Fibroblast of the conjunctiva (primary cell): ENCODE data around the gene SLC16A5.
"Not testable (repeated sequence)": the region's sequence is repeated elsewhere in the genome, so short reads cannot be mapped to it uniquely, and the experiment has no call there.

ENCODE experiments used
- DNase-seq: peaks from one replicate; pipeline ENCODE4 v3.0.0-alpha.2; 2010; ENCODE audit warnings: low read depth

The SLC16A5 gene

DNA sequence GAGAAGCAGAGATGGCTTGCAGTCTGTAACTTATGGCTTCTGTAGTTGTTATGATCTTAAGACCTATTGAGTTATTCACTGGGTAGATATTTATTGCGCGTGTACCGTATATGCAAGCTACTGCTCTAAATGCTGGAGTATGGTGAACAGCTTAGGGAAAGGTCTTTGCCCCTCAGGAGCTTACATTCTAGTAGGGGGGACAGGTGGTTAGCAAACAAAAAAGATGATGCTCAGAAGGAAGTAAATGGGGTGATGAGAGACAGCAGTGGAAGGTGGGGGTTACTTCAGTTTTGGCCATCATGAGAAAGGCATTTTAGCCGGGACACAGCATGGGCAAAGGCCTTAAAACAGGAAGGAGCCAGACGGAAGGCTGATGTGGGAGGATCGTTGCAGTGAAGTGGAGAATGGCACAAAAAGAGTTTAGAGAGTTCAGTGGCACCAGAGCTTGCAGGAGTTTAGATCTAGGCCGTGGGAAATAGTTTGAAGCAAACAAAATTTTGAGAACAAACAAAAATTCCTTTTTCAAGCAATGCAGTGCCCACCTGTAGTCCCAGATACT lies 24.1 kb downstream of the SLC16A5 start:
- no peak for DNase-seq

DNA sequence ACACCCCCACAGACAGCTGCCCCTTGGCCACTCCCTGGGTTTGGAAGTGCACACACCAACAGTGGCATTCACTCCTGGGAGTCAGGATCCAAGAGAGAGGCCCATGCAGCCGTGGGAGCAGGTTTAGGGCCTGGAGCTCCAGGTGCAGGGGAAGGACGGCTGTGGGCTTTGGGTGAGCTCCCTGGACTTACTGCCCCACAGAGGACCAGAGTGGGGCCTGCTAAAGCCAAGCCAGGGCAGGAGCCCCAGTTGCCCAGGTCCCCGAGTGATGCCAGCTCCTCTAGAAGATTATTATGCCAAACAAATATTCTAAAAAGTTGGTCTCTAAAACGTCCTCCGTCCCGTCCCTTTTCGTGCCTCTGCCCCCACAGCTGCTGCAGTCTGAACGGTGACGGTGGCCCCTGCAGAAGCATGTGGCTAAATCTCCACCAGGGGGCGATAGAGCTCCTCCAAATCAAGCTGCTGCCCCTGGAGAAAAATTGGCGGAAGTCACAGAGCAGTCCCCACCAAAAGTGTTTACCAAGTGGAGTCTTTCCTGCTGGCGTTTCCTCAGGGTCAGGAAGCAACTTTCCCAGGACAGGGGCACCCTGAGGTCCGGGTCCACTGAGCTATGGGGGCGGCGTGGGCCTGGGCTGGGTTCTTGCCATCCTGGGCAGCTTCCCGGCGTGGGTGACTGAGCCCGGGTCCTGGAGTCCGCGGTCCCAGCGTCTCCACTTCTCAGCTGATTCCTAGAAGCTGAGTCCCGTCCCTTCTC lies 26.2 kb downstream of the SLC16A5 start:
- peak; percentile 86 for DNase-seq

GRCh38 chr17:75114552-75115314 lies 27.0 kb downstream of the SLC16A5 start:
- no peak for DNase-seq

GRCh38 chr17:75115555-75115954 lies 27.8 kb downstream of the SLC16A5 start:
- DNase-seq = no peak

GRCh38 chr17:75116737-75117136 lies 29.0 kb downstream of the SLC16A5 start:
- no peak for DNase-seq

DNA sequence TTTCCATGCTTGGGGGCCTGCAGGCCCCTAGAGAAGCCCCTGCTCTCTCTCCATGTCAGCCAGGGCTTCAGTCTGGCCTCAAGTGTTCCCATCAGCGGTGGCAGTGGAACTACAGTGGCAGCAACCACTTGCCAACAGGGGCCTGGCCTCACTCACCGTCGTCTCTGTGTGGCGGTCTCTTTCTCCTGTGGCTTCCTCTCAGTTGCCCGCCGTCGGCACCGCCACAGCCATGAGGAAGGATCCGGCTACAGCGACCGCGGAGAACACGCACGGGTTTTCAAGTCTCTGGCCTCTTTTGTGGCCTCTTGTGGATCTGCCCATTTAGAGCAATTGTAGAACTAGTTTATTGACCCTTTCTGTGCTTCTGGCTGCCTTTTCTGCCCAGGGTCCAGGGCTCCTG lies 30.6 kb downstream of the SLC16A5 start:
- DNase-seq = no peak

GRCh38 chr17:75124041-75124818 lies 36.5 kb downstream of the SLC16A5 start:
- DNase-seq = peak; percentile 16

- DNase-seq = no peak
Observed at GRCh38 chr17:75124819-75125162, 37.0 kb downstream of the SLC16A5 start.

GRCh38 chr17:75125984-75126383 lies 38.2 kb downstream of the SLC16A5 start:
- no peak for DNase-seq

DNA sequence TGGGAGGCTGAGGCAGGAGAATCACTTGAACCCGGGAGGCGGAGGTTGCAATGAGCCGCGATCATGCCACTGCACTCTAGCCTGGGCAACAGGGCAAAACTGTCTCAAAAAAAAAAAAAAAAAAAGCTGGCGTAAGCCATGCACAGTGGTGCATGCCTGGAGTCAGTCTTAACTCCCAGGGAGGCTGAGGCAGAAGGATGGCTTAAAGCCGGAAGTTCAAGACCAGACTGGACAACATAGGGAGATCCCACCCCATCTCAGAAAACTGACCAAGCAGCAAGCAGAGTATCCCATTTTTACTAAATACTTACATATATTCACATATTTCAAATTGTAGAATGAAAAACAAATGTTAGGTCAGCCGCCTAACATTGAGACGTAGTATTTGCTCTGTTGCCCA lies 39.2 kb downstream of the SLC16A5 start:
- DNase-seq = no peak

DNA sequence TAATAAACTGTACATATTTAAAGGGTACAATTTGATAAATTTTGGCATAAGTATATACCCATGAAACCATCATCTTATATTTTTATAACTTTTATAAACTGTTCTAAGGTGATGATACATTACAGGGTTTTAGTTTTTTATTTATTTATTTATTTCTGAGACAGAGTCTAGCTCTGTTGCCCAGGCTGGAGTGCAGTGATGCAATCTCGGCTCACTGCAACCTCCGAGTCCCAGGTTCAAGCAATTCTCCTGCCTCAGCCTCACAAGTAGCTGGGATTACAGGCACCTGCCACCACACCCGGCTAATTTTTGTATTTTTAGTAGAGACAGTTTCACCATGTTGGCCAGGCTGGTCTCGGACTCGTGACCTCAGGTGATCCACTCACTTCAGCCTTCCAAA lies 40.2 kb downstream of the SLC16A5 start:
- not testable (repeated sequence) for DNase-seq

DNA sequence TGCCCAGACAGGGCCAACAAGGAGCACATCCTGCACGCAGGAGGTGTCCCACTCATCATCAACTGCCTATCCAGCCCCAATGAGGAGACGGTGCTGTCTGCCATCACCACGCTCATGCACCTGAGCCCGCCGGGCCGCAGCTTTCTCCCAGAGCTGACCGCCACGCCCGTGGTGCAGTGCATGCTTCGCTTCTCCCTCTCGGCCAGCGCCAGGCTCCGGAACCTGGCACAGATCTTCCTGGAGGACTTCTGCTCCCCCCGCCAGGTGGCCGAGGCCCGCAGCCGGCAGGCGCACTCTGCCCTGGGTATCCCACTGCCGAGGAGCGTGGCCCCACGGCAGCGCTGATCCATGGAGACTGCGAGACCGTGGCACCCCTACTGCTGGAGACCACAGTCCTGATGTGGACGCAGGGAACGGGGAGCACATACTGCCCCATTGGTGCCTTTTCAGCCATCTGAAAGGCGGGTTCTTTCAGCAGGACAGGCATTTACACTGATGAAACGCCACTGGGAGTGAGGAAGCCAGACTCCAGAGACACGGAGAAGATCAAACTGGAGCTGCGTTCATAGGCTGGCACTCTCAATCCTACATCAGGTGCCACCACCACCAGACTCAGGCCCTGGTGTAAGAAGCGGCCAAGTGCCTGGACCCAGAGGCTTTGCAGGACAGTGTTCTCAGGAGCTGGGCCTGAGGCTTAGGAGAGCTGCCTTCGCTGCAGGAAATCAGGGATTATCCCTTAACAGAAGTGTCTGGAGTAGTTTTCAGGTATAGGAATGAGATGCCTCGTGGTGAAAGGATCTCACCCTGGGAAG lies 41.1 kb downstream of the SLC16A5 start:
- DNase-seq = no peak

DNA sequence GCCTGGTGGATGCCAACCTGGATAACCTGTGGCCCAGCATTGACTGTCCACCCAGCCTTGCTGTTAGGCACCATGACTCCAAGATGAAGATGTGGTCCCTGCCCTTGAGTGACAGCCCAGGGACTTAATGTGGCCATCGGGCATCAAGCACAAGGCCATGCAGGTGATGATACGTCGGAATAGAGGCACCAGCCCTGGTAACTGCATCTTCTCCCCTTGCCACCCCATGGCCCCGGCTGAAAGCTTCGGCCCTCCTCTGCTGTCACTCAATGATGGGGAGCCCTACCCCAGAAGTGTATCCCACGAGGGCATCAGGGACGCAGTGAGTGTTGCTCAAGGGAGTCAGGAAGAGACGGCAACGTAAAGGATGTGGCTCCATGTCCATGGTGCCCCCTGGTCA lies 41.8 kb downstream of the SLC16A5 start:
- DNase-seq = no peak

DNA sequence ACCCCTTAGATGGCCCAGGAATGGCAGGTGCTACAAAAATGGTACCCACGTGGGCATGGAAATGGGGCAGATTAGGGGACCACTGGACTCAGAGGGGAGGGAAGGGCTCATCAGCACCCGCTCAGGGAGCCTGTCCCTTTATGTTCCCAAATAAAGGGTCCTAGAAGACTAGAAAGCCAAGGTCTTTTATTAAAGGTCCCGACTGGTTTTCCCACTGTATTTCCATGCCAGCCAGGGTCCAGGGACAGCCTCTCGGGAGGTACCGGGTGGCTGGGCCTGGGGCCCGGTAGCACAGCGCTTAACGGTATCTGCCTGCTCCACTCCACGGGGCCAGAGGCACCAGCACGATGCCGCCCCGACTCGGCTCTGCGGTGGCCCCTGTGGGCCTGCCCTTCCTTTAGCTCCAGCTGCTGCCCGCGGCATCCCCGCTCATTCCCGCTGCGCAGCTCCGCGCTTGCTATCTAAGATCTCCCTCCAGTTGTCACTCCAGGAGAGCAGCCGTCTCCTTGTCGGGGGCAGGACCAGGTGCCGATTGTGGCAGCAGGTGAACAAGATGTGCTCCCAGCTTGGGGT lies 42.4 kb downstream of the SLC16A5 start:
- DNase-seq = no peak

DNA sequence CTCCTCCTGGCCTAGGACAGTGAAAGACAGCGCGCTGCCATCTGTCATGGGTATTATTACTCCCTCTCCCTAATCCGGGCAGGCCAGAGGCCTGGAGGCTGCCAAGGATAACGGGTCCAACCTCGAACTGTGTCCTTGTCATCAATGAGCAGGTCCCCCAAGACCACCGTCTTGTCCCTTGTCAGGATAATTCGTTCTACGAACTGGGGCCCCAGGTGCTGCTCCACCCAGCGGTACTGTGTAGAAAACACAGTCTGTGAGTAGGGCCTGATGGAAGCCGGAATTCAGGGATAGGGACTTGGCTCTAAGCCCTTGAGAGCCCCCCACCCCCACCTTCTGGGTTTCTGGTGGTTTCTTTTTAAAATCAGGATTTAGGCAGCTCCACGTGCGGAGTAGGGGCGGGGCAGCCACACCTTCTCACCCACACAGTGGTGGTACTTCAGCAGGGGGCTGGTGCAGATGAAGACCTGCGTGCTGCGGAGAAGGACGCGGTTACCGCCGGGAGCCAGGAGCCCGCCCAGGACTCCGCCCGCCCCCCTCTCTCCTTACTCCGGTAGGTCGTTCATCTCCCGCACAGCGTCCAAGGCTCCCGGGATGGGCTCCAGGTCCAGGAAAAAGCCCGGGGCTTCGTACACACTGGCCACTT lies 43.0 kb downstream of the SLC16A5 start:
- DNase-seq = no peak

DNA sequence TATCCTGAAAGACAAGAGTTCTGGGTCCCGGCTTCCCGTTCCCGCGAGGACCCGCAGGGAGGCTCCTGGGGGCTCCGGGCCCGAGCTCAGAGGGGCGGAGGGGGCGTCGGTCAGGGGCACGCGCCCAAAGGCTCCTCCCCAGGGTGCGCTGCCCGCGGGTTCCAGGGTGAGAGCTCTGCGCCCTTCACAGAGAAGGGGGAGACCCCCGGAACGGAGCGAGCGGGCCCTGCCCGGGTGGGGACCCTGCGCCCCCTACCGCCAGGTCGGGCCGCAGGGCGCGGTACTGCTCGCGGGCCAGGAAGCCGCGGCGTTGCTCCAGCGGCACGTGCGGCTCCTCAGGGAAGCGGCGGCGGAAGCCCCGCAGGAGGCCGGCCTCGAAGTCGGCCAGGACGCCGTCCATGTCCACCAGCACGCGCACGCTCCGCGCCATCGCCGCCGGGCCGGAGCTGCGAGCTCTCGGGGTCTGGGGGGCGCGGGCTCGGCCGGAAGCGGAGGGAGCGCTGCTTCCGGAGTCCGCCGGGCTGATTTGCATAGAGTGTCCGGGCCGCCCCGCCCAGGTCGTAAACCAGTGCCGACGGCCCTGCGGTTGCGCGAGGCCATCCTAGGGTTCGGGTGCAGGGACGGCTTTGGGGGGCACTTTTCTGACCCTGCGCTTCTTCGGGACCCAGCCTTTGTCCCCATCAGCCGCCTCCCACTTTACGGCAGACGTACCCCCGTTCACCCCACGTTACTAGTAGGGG lies 43.7 kb downstream of the SLC16A5 start, which contains the start of gene NT5C:
Gene NT5C (minus strand): TSS at position 465 of the 740 bp plus-strand sequence. CDS start 35 bp downstream, at position 430.
- no peak for DNase-seq

DNA sequence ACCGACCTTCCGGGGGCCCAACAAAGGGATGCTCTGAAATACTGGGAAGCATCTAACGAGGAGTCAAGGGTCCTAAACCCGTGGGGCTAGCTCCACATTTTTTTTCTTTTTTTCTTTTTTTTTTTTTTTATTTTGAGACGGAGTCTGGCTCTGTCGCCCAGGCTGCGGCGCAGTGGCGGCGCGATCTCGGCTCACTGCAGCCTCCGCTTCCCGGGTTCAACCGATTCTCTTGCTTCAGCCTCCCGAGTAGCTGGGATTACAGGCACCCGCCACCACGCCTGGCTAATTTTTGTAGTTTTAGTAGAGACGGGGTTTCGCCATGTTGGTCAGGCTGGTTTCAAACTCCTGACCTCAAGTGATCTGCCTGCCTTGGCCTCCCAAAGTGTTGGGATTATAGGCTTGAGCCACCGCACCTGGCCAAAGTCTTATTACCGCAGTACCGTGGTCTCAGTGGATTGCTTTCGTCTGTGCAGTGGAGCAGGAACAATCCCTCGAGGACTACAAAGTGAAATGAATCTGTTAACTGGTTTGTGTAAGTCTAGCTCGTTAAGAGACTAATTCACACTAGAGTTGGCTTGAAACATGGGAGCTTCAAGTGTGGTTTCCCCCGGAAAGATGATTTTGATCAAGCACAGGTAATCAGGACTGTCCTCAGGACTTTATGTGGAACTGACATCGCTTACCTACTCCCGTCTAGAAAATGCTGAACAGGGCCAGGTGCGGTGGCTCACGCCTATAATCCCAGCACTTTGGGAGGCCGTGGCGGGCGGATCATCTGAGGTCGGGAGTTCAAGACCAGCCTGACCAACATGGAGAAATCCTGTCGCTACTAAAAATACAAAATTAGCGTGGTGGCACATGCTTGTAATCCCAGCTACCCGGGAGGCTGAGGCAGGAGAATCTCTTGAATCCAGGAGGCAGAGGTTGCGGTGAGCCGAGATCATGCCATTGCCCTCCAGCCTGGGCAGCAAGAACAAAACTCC lies 44.6 kb downstream of the SLC16A5 start:
- not testable (repeated sequence) for DNase-seq

GRCh38 chr17:75133001-75133400 lies 45.2 kb downstream of the SLC16A5 start:
- no peak for DNase-seq
